ENCODE results near the gene NUBP1. TPM values are rescaled to one million over a fixed set of nuclear protein-coding genes. Genes with fewer than 3 reads are reported as not detected.

The NUBP1 gene
- polyA plus RNA-seq, 3 donors: 52.8 to 56.6 (median 54.3) TPM

DNA sequence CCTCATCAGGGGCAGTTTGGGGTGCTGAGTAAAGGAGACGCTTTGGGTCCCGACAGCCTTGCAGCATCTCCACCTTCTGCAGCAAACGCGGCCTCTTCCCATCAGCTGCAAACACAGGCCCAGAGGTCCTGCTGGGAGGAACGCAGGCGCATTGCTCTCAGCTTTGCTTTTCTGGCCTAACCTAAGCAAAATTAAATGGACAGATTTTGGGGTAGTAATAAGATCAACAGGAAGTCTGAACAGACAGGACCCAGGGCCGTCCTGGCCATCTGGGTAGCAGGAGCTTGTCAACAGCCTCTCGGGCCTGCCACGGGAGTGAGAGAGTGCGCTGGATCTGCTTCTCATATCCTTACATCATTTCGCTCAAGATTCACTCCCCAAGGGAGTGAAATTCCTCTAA, 7.2 kb downstream of the NUBP1 start:
- H3K9ac ChIP-seq (ENCODE audit: insufficient read depth, low read length, poor library complexity, severe bottlenecking): no peak overlapping the region
- H3K4me1 ChIP-seq (ENCODE audit: control insufficient read depth in 1 of 2, insufficient read depth in 2 of 2, low read length in 2 of 2): peaks cover 42 to 57% of the 10 kb centered on the region in 2 donors
- WGBS (ENCODE audit: insufficient coverage): 90% methylated on average over 3 of the region's 11 CpGs
- no peak overlapping the region for H3K4me2 ChIP-seq (replicated peaks; ENCODE audit: extremely low read depth, low read length, poor library complexity, severe bottlenecking)
- TF ChIP-seq, protein P1, sequence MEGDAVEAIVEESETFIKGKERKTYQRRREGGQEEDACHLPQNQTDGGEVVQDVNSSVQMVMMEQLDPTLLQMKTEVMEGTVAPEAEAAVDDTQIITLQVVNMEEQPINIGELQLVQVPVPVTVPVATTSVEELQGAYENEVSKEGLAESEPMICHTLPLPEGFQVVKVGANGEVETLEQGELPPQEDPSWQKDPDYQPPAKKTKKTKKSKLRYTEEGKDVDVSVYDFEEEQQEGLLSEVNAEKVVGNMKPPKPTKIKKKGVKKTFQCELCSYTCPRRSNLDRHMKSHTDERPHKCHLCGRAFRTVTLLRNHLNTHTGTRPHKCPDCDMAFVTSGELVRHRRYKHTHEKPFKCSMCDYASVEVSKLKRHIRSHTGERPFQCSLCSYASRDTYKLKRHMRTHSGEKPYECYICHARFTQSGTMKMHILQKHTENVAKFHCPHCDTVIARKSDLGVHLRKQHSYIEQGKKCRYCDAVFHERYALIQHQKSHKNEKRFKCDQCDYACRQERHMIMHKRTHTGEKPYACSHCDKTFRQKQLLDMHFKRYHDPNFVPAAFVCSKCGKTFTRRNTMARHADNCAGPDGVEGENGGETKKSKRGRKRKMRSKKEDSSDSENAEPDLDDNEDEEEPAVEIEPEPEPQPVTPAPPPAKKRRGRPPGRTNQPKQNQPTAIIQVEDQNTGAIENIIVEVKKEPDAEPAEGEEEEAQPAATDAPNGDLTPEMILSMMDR (IDR thresholded peaks at IDR 0.05): no peak
- H3K9me3 ChIP-seq (replicated peaks in 1 of 2; ENCODE audit: control insufficient read depth in 1 of 2, insufficient read depth in 1 of 2, low read length in 2 of 2): no peaks in the 10 kb centered on the region
- Mint-ChIP-seq H3K27me3 (ENCODE audit: low read depth in 3 of 3) (no peaks in the 10 kb centered on the region), H3K36me3 (peaks cover 80 to 82% of the 10 kb centered on the region in 2 donors), H3K4me3 (no peak overlapping the region), H3K27ac (peak overlapping the region in 2 of 7 donors; percentile 44 to 65), H3K9me3 (no peaks in the 10 kb centered on the region), H3K4me1 (peaks cover 64% of the 10 kb centered on the region)
- H3K36me3 ChIP-seq (replicated peaks in 1 of 2; ENCODE audit: control insufficient read depth in 1 of 2, insufficient read depth in 2 of 2, low read length in 2 of 2): peaks cover 47 to 69% of the 10 kb centered on the region in 2 donors
- no peak overlapping the region for H3K4me3 ChIP-seq (replicated peaks in 1 of 3; ENCODE audit: low read depth in 2 of 3, low read length in 3 of 3)
- no peaks in the 10 kb centered on the region for H3K27me3 ChIP-seq (ENCODE audit: control insufficient read depth in 2 of 2, insufficient read depth in 2 of 2, low read length in 2 of 2)
- peak overlapping the region in 1 of 2 donors; percentile 21 for H3K27ac ChIP-seq (ENCODE audit: low read depth in 1 of 2, low read length in 2 of 2)
- H3K79me2 ChIP-seq (ENCODE audit: insufficient read depth, low read length): peaks cover 18% of the 10 kb centered on the region
- no peak for DNase-seq
- no peaks in the 10 kb centered on the region for H4K20me1 ChIP-seq (ENCODE audit: insufficient read depth, low read length)
- intact Hi-C loops (cut with micrococcal nuclease): loop anchor here in 1 of 2 donors (5.0 kb wide), 1 partner anchor 127 kb away; the partner anchor contains the start of gene CIITA
- no peak overlapping the region for H2AFZ ChIP-seq (ENCODE audit: insufficient read depth, low read depth, low read length, poor library complexity, severe bottlenecking)

DNA sequence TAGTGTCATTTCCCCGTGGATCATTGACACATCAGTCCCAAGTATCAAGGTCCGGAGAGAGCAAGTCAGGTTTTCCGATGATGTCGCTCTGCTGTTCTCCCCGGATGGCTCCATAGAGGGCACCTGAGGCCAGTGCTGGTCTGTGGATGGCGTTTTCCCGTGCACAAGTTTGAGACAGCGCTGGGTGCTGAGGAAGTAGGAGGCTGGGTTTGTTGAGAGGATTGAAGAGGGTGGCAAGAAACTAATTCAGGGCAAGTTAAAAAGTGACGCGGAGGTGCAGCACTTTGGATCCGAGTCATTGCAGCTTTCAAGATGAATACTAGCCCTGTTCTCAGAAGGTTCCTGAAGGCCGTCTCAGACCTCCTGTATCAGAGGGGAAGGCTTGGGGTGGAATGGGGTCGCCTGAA, 7.7 kb downstream of the NUBP1 start:
- Mint-ChIP-seq H3K36me3 (peaks cover 78 to 82% of the 10 kb centered on the region in 2 donors), H3K27ac (peak overlapping the region in 3 of 7 donors; percentile 32 to 77 (median 44)), H3K4me1 (peaks cover 60% of the 10 kb centered on the region), H3K4me3 (no peak overlapping the region), H3K27me3 (ENCODE audit: low read depth in 3 of 3) (no peaks in the 10 kb centered on the region), H3K9me3 (no peaks in the 10 kb centered on the region)
- TF ChIP-seq, protein P1 (IDR thresholded peaks at IDR 0.05): no peak
- peaks cover 13% of the 10 kb centered on the region for H3K79me2 ChIP-seq (ENCODE audit: insufficient read depth, low read length)
- H3K4me3 ChIP-seq (replicated peaks in 1 of 3; ENCODE audit: low read depth in 2 of 3, low read length in 3 of 3): no peak overlapping the region
- H3K4me2 ChIP-seq (replicated peaks; ENCODE audit: extremely low read depth, low read length, poor library complexity, severe bottlenecking): no peak overlapping the region
- peaks cover 42 to 57% of the 10 kb centered on the region in 2 donors for H3K4me1 ChIP-seq (ENCODE audit: control insufficient read depth in 1 of 2, insufficient read depth in 2 of 2, low read length in 2 of 2)
- H4K20me1 ChIP-seq (ENCODE audit: insufficient read depth, low read length): no peaks in the 10 kb centered on the region
- no peaks in the 10 kb centered on the region for H3K27me3 ChIP-seq (ENCODE audit: control insufficient read depth in 2 of 2, insufficient read depth in 2 of 2, low read length in 2 of 2)
- H3K9me3 ChIP-seq (replicated peaks in 1 of 2; ENCODE audit: control insufficient read depth in 1 of 2, insufficient read depth in 1 of 2, low read length in 2 of 2): no peaks in the 10 kb centered on the region
- no peak overlapping the region for H3K9ac ChIP-seq (ENCODE audit: insufficient read depth, low read length, poor library complexity, severe bottlenecking)
- DNase-seq: no peak
- WGBS (ENCODE audit: insufficient coverage): 96% methylated on average over 12 of the region's 13 CpGs
- H3K36me3 ChIP-seq (replicated peaks in 1 of 2; ENCODE audit: control insufficient read depth in 1 of 2, insufficient read depth in 2 of 2, low read length in 2 of 2): peaks cover 49 to 69% of the 10 kb centered on the region in 2 donors
- peak overlapping the region in 1 of 2 donors; percentile 21 for H3K27ac ChIP-seq (ENCODE audit: low read depth in 1 of 2, low read length in 2 of 2)
- H2AFZ ChIP-seq (ENCODE audit: insufficient read depth, low read depth, low read length, poor library complexity, severe bottlenecking): no peak overlapping the region
- intact Hi-C loops (cut with micrococcal nuclease): loop anchor here in 1 of 2 donors (5.0 kb wide), 1 partner anchor 126 kb away; the partner anchor contains the start of gene CIITA
